HEK293T (cell line): ENCODE measurements around the gene MFF.

Experiments
- CTCF ChIA-PET: fragments of 350-600 bp; formaldehyde crosslinking; extraction: SDS; loops from one replicate; lab custom pipeline; 2021; ENCODE audit warnings: antibody characterized with exemption, inconsistent platforms; lab: Yijun Ruan, JAX
- POLR2A ChIA-PET: fragments of 350-600 bp; formaldehyde crosslinking; extraction: SDS; loops from one replicate; lab custom pipeline; 2020; ENCODE audit warnings: antibody characterized with exemption, inconsistent platforms; lab: Yijun Ruan, JAX
- DNase-seq: peaks from one replicate; pipeline ENCODE4 v3.0.0; 2012; ENCODE audit warnings: mixed read lengths; ENCODE audit errors: extremely low spot score
- ARNT ChIP-seq: fragments of 450-650 bp; IDR thresholded peaks from 2 replicates; pipeline ENCODE4 v1.6.1; 2017; ENCODE audit warnings: mild to moderate bottlenecking
- BHLHE40 ChIP-seq: fragments of 450-650 bp; IDR thresholded peaks from 2 replicates; pipeline ENCODE4 v1.6.1; 2016; ENCODE audit warnings: mild to moderate bottlenecking, moderate library complexity, borderline replicate concordance
- CTBP1 ChIP-seq: fragments of 450-650 bp; IDR thresholded peaks from 2 replicates; pipeline ENCODE4 v1.6.1; 2016; ENCODE audit warnings: borderline replicate concordance
- ELF4 ChIP-seq: fragments of 450-650 bp; IDR thresholded peaks from 2 replicates; pipeline ENCODE4 v1.6.1; 2017; ENCODE audit warnings: antibody characterized with exemption
- FOXA1 ChIP-seq: fragments of 450-650 bp; IDR thresholded peaks from 2 replicates; pipeline ENCODE4 v1.6.1; 2016; ENCODE audit warnings: mild to moderate bottlenecking
- FOXK2 ChIP-seq: fragments of 450-650 bp; IDR thresholded peaks from 2 replicates; pipeline ENCODE4 v1.6.1; 2016; ENCODE audit warnings: mild to moderate bottlenecking
- FOXM1 ChIP-seq: fragments of 450-650 bp; IDR thresholded peaks from 2 replicates; pipeline ENCODE4 v1.6.1; 2017; ENCODE audit warnings: mild to moderate bottlenecking, borderline replicate concordance
- HDGF ChIP-seq: fragments of 450-650 bp; IDR thresholded peaks from 2 replicates; pipeline ENCODE4 v1.6.1; 2017; ENCODE audit warnings: antibody characterized with exemption, borderline replicate concordance
- L3MBTL2 ChIP-seq: fragments of 450-650 bp; conservative IDR thresholded peaks from 2 replicates; pipeline ENCODE4 v1.6.1; 2016; ENCODE audit warnings: mild to moderate bottlenecking
- LEF1 ChIP-seq: fragments of 450-650 bp; IDR thresholded peaks from 2 replicates; pipeline ENCODE4 v1.6.1; 2017; ENCODE audit warnings: mild to moderate bottlenecking, borderline replicate concordance
- NFRKB ChIP-seq: fragments of 450-650 bp; IDR thresholded peaks from 2 replicates; pipeline ENCODE4 v1.6.1; 2016; ENCODE audit warnings: mild to moderate bottlenecking, moderate library complexity
- PKNOX1 ChIP-seq: fragments of 450-650 bp; IDR thresholded peaks from 2 replicates; pipeline ENCODE4 v1.6.1; 2016
- SP1 ChIP-seq: fragments of 450-650 bp; IDR thresholded peaks from 2 replicates; pipeline ENCODE4 v1.6.1; 2017
- SUZ12 ChIP-seq: fragments of 450-650 bp; IDR thresholded peaks from 2 replicates; pipeline ENCODE4 v1.6.1; 2016; ENCODE audit warnings: mild to moderate bottlenecking
- TARDBP ChIP-seq: fragments of 450-650 bp; IDR thresholded peaks from 2 replicates; pipeline ENCODE4 v1.6.1; 2016
- ZNF384 ChIP-seq: fragments of 450-650 bp; IDR thresholded peaks from 2 replicates; pipeline ENCODE4 v1.6.1; 2016

Gene MFF

DNA sequence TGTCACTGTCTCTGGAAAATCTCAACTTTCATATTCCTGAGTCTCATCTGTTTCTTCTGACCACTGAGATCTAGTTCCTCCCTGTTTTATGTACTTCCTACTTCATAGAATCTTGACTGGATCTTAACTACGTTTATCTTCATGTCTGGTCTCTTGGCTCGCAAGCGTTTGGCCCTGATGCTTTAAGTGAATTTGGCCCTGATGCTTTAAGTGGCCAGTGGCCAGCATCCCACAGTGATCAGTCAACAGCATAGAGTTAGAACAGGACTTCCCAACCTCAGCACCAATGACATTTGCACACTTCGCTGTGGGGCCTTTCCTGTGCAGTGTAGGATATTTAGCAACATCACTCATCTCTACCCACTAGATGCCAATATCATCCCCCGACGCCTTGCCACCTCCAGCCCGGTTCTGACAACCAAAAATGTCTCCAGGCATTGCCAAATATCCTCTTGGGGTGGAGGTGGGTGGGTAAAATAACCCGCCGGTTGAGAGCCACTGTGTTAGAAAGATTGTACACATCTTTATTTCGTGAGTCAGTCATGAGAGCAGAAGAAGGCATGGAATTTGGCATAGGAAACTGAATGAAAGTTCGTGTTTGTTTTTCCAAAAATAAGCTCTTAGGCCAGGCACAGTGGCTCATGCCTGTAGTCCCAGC is 41.8 kb downstream of the MFF start:
- POLR2A ChIA-PET: no interaction called here
- TF ChIP-seq CTBP1 (no peak), FOXK2 (no peak), NFRKB (no peak), L3MBTL2 (no peak)
- CTCF ChIA-PET: no interaction called here
- DNase-seq: no peak

DNA sequence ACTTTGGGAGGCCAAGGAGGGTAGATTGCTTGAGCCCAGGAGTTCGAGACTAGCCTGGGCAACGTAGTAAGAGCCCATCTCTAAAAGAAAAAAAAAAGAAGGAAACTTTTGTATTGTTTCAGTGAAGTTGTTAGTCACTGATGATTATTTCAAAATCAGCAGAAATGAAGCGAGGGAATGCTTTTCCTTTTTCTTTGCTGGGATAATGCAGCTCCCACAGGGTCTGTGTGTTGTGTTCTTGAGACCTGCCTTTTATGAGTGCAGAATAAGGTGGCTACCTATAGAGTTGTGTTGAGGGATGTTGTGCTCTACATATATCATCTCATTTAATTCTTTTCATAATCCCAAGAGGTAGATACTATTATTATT is 42.4 kb downstream of the MFF start:
- CTCF ChIA-PET: no interaction called here
- no peak for DNase-seq
- POLR2A ChIA-PET: no interaction called here

GRCh38 chr2:227368574-227368973 is 43.5 kb downstream of the MFF start:
- CTCF ChIA-PET: no interaction called here
- DNase-seq: no peak
- TF ChIP-seq FOXA1: no peak
- no peak for TF ChIP-seq FOXM1
- TF ChIP-seq LEF1: no peak
- no peak for TF ChIP-seq ZNF384
- POLR2A ChIA-PET: no interaction called here

More for the DNA sequence above, 42.4 kb downstream of the MFF start:
- TF ChIP-seq LEF1 (no peak), NFRKB (no peak), SUZ12 (no peak), SP1 (no peak), FOXA1 (no peak), FOXK2 (no peak), CTBP1 (no peak), PKNOX1 (no peak), L3MBTL2 (no peak), ELF4 (no peak), ARNT (no peak), ZNF384 (no peak), TARDBP (no peak), HDGF (no peak), BHLHE40 (no peak), FOXM1 (no peak)

DNA sequence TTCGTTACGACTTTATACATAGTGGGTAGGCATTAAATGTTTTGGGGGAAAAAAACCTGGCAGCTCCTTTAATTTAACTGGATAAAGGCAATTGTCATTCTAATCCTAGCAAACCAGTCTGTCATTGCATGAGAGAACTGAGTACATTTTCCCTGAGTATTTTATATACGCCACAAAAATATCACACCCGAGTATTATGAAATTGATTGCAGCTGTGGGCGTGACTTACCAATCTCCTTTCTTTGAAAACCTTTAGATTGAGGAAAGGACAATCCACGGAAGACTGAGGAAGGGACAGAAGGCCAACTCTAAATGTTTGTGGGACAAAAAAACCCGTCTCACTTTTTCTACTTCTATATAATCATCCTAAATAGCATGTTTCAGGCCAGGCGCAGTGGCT is 45.0 kb downstream of the MFF start:
- TF ChIP-seq HDGF: no peak
- TF ChIP-seq FOXA1: no peak
- no peak for TF ChIP-seq SP1
- no peak for TF ChIP-seq CTBP1
- no peak for TF ChIP-seq FOXK2
- TF ChIP-seq NFRKB: no peak
- TF ChIP-seq SUZ12: no peak
- TF ChIP-seq FOXM1: no peak
- TF ChIP-seq L3MBTL2: no peak
- no peak for TF ChIP-seq ELF4
- TF ChIP-seq PKNOX1: no peak
- TF ChIP-seq ARNT: no peak
- no peak for TF ChIP-seq BHLHE40
- no peak for TF ChIP-seq LEF1
- no peak for TF ChIP-seq TARDBP
- TF ChIP-seq ZNF384: no peak
- ChIA-PET CTCF (no interaction called here), POLR2A (no interaction called here)
- DNase-seq: no peak

GRCh38 chr2:227370791-227371312 is 45.8 kb downstream of the MFF start:
- CTCF ChIA-PET: no interaction called here

GRCh38 chr2:227373389-227373788 is 48.3 kb downstream of the MFF start:
- DNase-seq: no peak
- ChIA-PET CTCF (no interaction called here), POLR2A (no interaction called here)
- TF ChIP-seq BHLHE40 (no peak), ZNF384 (no peak), HDGF (no peak), SP1 (no peak), PKNOX1 (no peak), FOXA1 (no peak), L3MBTL2 (no peak), FOXM1 (no peak)

More at GRCh38 chr2:227370791-227371312, 45.8 kb downstream of the MFF start:
- DNase-seq: no peak
- POLR2A ChIA-PET: no interaction called here
- no peak for TF ChIP-seq ARNT
- TF ChIP-seq L3MBTL2: no peak
- no peak for TF ChIP-seq FOXA1
- no peak for TF ChIP-seq FOXM1
- TF ChIP-seq BHLHE40: no peak
- TF ChIP-seq PKNOX1: no peak
